K562 (cell line): Measurements from ENCODE around the gene MAST4. TPM values are rescaled to one million over a fixed set of nuclear protein-coding genes. Genes with fewer than 3 reads are reported as not detected.
A peak's percentile ranks its signal among the peaks of the same experiment; 100 is the strongest.

Experiments
- ATAC-seq: fragments of 200-7000 bp; cut with Tn5 transposase; 3 replicates; pipeline ENCODE4 v1.9.1; 2020; ENCODE audit warnings: moderate library complexity
- BruUV-seq: library from RNA; stranded (reverse); fragments of 400-500 nt; replicated peaks from 2 replicates; lab custom pipeline; 2021; lab: Mats Ljungman, UMichigan
- CTCF ChIA-PET: fragments of 300-600 bp; formaldehyde crosslinking; extraction: SDS; loops from one replicate; lab custom pipeline; 2021; ENCODE audit warnings: low intra/inter-chr PET ratio; lab: Yijun Ruan, JAX
- POLR2A ChIA-PET: fragments of 300-600, 350-650 bp; sonication (Branson Sonifier 250); formaldehyde crosslinking; extraction: SDS; loops from one replicate; lab custom pipeline; 2021; ENCODE audit warnings: antibody characterized with exemption, inconsistent platforms; lab: Yijun Ruan, JAX
- DNase-seq, 4 experiments: peaks; one replicate each; pipeline versions ENCODE4 v3.0.0 to v3.0.0-alpha.2; 2011 to 2018; ENCODE audit warnings: low spot score in 3 of 4, mixed read lengths in 3 of 4; ENCODE audit errors: extremely low read depth in 1 of 4
- FAIRE-seq: peaks from 2 replicates; lab custom pipeline; 2011; peaks lifted over from hg19 to GRCh38; lab: Jason Lieb, UNC
- H2AFZ ChIP-seq: 2 replicates; pipeline ENCODE4 v1.6.0; 2011; ENCODE audit warnings: low read depth, low read length, control low read depth, inconsistent platforms
- H3K27ac ChIP-seq: fragments of 200-600 bp; 3 replicates; pipeline ENCODE4 v1.8.0; 2011; ENCODE audit warnings: low read depth, mild to moderate bottlenecking, control low read depth, inconsistent platforms, low read length, moderate library complexity, mixed read lengths; ENCODE audit errors: extremely low read depth
- H3K27me3 ChIP-seq, 2 experiments: fragments of 300-600 bp in 1 of 2; 2 replicates in 1 of 2; 3 replicates in 1 of 2; pipeline versions ENCODE4 v1.6.0 to v1.8.0; 2011; ENCODE audit warnings: inconsistent platforms in 2 of 2, low read length in 2 of 2, mild to moderate bottlenecking in 1 of 2, mixed read lengths in 1 of 2, moderate library complexity in 1 of 2; ENCODE audit not compliant: control insufficient read depth in 2 of 2, insufficient read depth in 2 of 2
- H3K36me3 ChIP-seq: fragments of 300-600 bp; 3 replicates; pipeline ENCODE4 v1.8.0; 2011; ENCODE audit warnings: mild to moderate bottlenecking, low read length, inconsistent platforms; ENCODE audit not compliant: control insufficient read depth, insufficient read depth
- H3K4me1 ChIP-seq, 2 experiments: fragments of 200-600 bp in 1 of 2; replicated peaks in 1 of 2; 2 replicates in 1 of 2; 3 replicates in 1 of 2; pipeline versions ENCODE4 v1.5.1 to v1.8.0; 2011; ENCODE audit warnings: inconsistent platforms in 2 of 2, low read length in 2 of 2, mild to moderate bottlenecking in 1 of 2, mixed read lengths in 1 of 2, moderate library complexity in 1 of 2; ENCODE audit not compliant: control insufficient read depth in 2 of 2, insufficient read depth in 2 of 2
- H3K4me2 ChIP-seq: 2 replicates; pipeline ENCODE4 v1.6.1; 2011; ENCODE audit warnings: low read length, control low read depth, inconsistent platforms, mixed read lengths; ENCODE audit not compliant: insufficient read depth
- H3K4me3 ChIP-seq: fragments of 200-600 bp; sonication (generic), shearing (Covaris generic); 2 replicates; pipeline ENCODE4 v1.5.1; 2016; ENCODE audit warnings: control low read depth, inconsistent platforms
- H3K79me2 ChIP-seq: fragments of 200-600 bp; 3 replicates; pipeline ENCODE4 v1.8.0; 2011; ENCODE audit warnings: low read length, inconsistent platforms; ENCODE audit not compliant: control insufficient read depth, insufficient read depth
- H3K9ac ChIP-seq, 2 experiments: 2 replicates each; pipeline versions ENCODE4 v1.6.0 to v1.6.1; 2011; ENCODE audit warnings: low read depth in 2 of 2, low read length in 2 of 2, control low read depth in 1 of 2, inconsistent platforms in 1 of 2, mild to moderate bottlenecking in 1 of 2, mixed read lengths in 1 of 2; ENCODE audit not compliant: insufficient read depth in 1 of 2
- H3K9me1 ChIP-seq: one replicate; pipeline ENCODE4 v1.6.0; 2011; ENCODE audit warnings: inconsistent platforms, mild to moderate bottlenecking, low read length, moderate library complexity; ENCODE audit not compliant: control insufficient read depth, insufficient read depth
- H3K9me3 ChIP-seq: replicated peaks from 2 replicates; pipeline ENCODE4 v1.5.1; 2011; ENCODE audit warnings: low read depth, low read length, inconsistent platforms; ENCODE audit not compliant: control insufficient read depth, insufficient read depth
- H4K20me1 ChIP-seq: replicated peaks from 2 replicates; pipeline ENCODE4 v1.6.1; 2011; ENCODE audit warnings: low read length, inconsistent platforms, mixed read lengths; ENCODE audit not compliant: control insufficient read depth, insufficient read depth
- C11orf30 ChIP-seq: fragments of 450-650 bp; IDR thresholded peaks from 2 replicates; pipeline ENCODE4 v1.6.1; 2016; ENCODE audit warnings: low read depth, mild to moderate bottlenecking
- MAFF ChIP-seq: IDR thresholded peaks from 2 replicates; pipeline ENCODE4 v1.6.1; 2012; ENCODE audit warnings: low read length, improper control_type of control experiment
- TSC22D4 ChIP-seq: fragments of 450-650 bp; IDR thresholded peaks from 2 replicates; pipeline ENCODE4 v1.6.1; 2016; ENCODE audit warnings: missing genetic modification characterization, missing biosample characterization, control low read depth
- ZNF316 ChIP-seq: fragments of 450-650 bp; IDR thresholded peaks from 2 replicates; pipeline ENCODE4 v1.6.1; 2016
- WGBS: fragments of 100-300 bp; shearing (Covaris generic); methylation state at CpG from one replicate; pipeline ENCODE4 v1.1.6; 2016; ENCODE audit warnings: low coverage, mixed read lengths; ENCODE audit not compliant: insufficient coverage; ENCODE audit errors: missing lambda C conversion rate; 5-methylcytosine and 5-hydroxymethylcytosine counted together
- in situ Hi-C: fragments of 300-500 bp; cut with MboI; formaldehyde crosslinking; loops from 4 replicates; pipeline ENCODE4 v1.15.0; 2018; ENCODE audit warnings: inconsistent platforms, mixed read lengths
- intact Hi-C: fragments of 100-400 bp; cut with micrococcal nuclease; formaldehyde crosslinking; loops from 2 replicates; pipeline ENCODE4 v1.14.2; 2022
- polyA plus RNA-seq, 8 experiments: library from polyadenylated mRNA; depleted of rRNA in 4 of 8; stranded (reverse) in 5 of 8; unstranded in 3 of 8; fragments of >200 nt; fragmentation: Nextera tagmentation in 2 of 8; fragmentation: Illumina TruSeq in 1 of 8; extraction: Ambion mirVana in 2 of 8; extraction: Trizol in 1 of 8; gene quantifications; 2 replicates each; pipeline versions ENCODE4 v1.2.1 to v1.2.3, GENCODE V29; 2011 to 2014; ENCODE audit warnings: inconsistent platforms in 1 of 8, missing spikeins in 1 of 8
- total RNA-seq, 7 experiments: library from RNA; depleted of rRNA in 6 of 7; stranded (reverse); fragments of >200 nt in 6 of 7; fragmentation: Illumina TruSeq in 2 of 7; extraction: Trizol in 2 of 7; gene quantifications; 2 replicates each; pipeline versions ENCODE4 v1.2.1 to v1.2.3, GENCODE V29; 2011 to 2021; ENCODE audit warnings: low replicate concordance in 1 of 7

The MAST4 gene
- total and polyA plus RNA-seq, 9 of the 15 experiments (the other 6 are each of a cell fraction or from before 2014, with no cell fraction given): 0.88 to 10.1 (median 5.2) TPM

DNA sequence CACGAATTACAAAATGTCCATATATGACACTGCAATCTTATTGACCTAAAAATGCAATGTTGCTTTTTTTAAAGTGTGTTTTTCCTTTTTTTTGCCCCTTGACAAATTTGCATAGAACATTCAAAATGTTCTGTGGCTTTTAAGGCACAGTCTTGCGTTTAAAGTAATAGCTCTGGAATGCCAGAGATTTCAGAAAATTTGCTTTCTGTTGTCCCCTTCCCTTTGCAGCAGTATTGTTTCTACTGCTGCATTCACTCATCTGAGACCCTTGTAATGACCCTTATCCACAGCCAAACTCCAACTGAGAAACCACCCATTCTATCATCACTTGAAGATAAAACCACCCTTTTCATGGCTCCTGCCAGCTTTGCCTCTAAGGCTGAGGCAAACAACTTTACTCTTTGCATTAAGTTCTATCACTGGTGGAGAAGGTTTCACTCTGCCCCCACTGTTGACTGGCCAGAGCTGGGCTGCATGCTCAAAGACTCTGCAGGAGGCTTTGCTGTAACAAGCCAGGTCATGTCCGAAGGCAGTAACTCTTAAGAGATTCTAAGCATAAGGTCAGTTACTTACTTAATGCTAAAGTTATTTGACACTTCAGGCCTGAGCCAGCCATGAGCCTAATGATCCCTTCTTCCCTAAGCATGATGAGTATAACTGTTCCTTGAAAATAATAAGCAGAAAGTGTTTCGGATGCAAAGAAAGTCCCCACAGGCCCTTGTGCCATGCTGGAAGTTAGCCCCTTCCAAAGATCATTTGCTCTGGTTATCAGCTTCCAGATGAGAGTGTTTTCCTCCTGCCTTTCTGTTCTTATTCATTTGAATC, 498.5 kb downstream of the MAST4 start:
- Histone ChIP-seq H2AFZ (no peak overlapping the region), H3K4me2 (no peak overlapping the region), H3K4me3 (no peak overlapping the region), H3K79me2 (no peaks in the 10 kb centered on the region), H3K4me1 (no peaks in the 10 kb centered on the region), H3K9ac (no peak overlapping the region), H3K27ac (no peak overlapping the region), H3K27me3 (no peaks in the 10 kb centered on the region), H3K9me3 (no peaks in the 10 kb centered on the region), H3K9me1 (no peaks in the 10 kb centered on the region), H3K36me3 (peaks cover 3% of the 10 kb centered on the region; the same call in 2 of the 3 replicates), H4K20me1 (no peaks in the 10 kb centered on the region)
- intact Hi-C loops (no loop called here), in situ Hi-C loops (no loop called here)
- BruUV-seq: no TSS peak
- FAIRE-seq (peak; percentile 56), ATAC-seq (no peak), DNase-seq (no peak)
- CTCF ChIA-PET: no interaction called here
- WGBS: 63% methylated on average over 4 of the region's 4 CpGs
- POLR2A ChIA-PET: no interaction called here
- TF ChIP-seq MAFF (0 out of 2 replicates have a peak, but pooled peaks have one; percentile 5), TSC22D4 (tag) (no peak), ZNF316 (peak; percentile 67), C11orf30 (peak; percentile 53)
